Heart left ventricle (tissue), 16 donors: Measurements from ENCODE around the gene GLIS2. TPM values are rescaled to one million over a fixed set of nuclear protein-coding genes. Genes with fewer than 3 reads are reported as not detected.

Source experiments
- ATAC-seq, 4 donors: fragments of 200-7000 bp; cut with Tn5 transposase; one replicate each; pipeline ENCODE4 v1.9.1; 2020 to 2022; ENCODE audit warnings: moderate library complexity in 4 of 4, mild to moderate bottlenecking in 3 of 4, moderate number of reproducible peaks in 1 of 4
- DNase-seq, 5 donors: peaks; one replicate each; pipeline ENCODE4 v3.0.0-alpha.2; 2020
- H3K27ac ChIP-seq, 12 donors: fragments of 200-600 bp; sonication (generic) in 4 of 12; one replicate each; pipeline versions ENCODE4 v1.5.0 to v1.8.0; 2016 to 2022; ENCODE audit warnings: mild to moderate bottlenecking in 2 of 12
- H3K27me3 ChIP-seq, 9 donors: fragments of 200-600 bp; sonication (generic) in 2 of 9; one replicate each; pipeline versions ENCODE4 v1.5.1 to v1.8.0; 2016 to 2022; ENCODE audit warnings: mild to moderate bottlenecking in 3 of 9
- H3K36me3 ChIP-seq, 9 donors: fragments of 200-600 bp; sonication (generic) in 2 of 9; one replicate each; pipeline versions ENCODE4 v1.5.0 to v1.8.0; 2018 to 2022; ENCODE audit warnings: mild to moderate bottlenecking in 2 of 9
- H3K4me1 ChIP-seq, 12 donors: fragments of 200-600 bp; sonication (generic) in 4 of 12; one replicate each; pipeline versions ENCODE4 v1.5.0 to v1.8.0; 2016 to 2022; ENCODE audit warnings: mild to moderate bottlenecking in 3 of 12
- H3K4me3 ChIP-seq, 12 donors: fragments of 200-600 bp; sonication (generic) in 4 of 12; one replicate each; pipeline versions ENCODE4 v1.5.0 to v1.8.0; 2017 to 2022; ENCODE audit warnings: mild to moderate bottlenecking in 9 of 12, moderate library complexity in 4 of 12
- H3K9me3 ChIP-seq, 12 donors: fragments of 200-600 bp; sonication (generic) in 4 of 12; one replicate each; pipeline versions ENCODE4 v1.5.0 to v1.8.0; 2016 to 2022; ENCODE audit warnings: mild to moderate bottlenecking in 1 of 12
- CTCF ChIP-seq, 12 donors: fragments of 200-600 bp; sonication (generic) in 4 of 12; IDR thresholded peaks; one replicate each; pipeline versions ENCODE4 v1.5.0 to v1.8.0; 2018 to 2022; ENCODE audit warnings: antibody characterized with exemption in 12 of 12, mild to moderate bottlenecking in 5 of 12
- POLR2A ChIP-seq, 2 donors: fragments of 450-650 bp; IDR thresholded peaks; one replicate each; pipeline ENCODE4 v1.6.1; 2017; ENCODE audit warnings: antibody characterized with exemption in 2 of 2, mild to moderate bottlenecking in 2 of 2, moderate library complexity in 2 of 2
- WGBS, 4 donors: extraction: QIAGEN DNeasy Blood & Tissue Kit in 2 of 4; methylation state at CpG; one replicate each; pipeline versions ENCODE4 v1.1.5 to v1.1.7; 2013 to 2018; 5-methylcytosine and 5-hydroxymethylcytosine counted together
- intact Hi-C, 10 donors: fragments of 100-400 bp; cut with DNase I; formaldehyde crosslinking; loops; one replicate each; pipeline versions ENCODE4 v1.11.1 to v1.14.2; 2022
- polyA plus RNA-seq, 2 donors: library from polyadenylated mRNA; stranded (reverse); fragments of 200-250 nt; gene quantifications; one replicate each; pipeline ENCODE4 v1.2.3, GENCODE V29; 2013
- total RNA-seq, 9 donors: library from RNA; depleted of rRNA in 2 of 9; stranded (reverse); fragments of >200 nt in 2 of 9; fragmentation: NEBNext Ultra II Directional in 3 of 9; extraction: Animal tissue kit (Norgen Biotek cat#: 25700) in 3 of 9; gene quantifications; one replicate each; pipeline versions ENCODE4 v1.1.0 to v1.2.4, GENCODE V29; 2016 to 2023
- donor health status: ischemic (EF 13 %, LVEDD 7.1; RV severe dilation, severe dysfunction).
- donor health status: healthy with polysubstance abuse.
- donor health status: DM: no; HTN: yes; CAD: no.
- donor health status: DM: no; HTN: no; CAD: no.
- donor health status: ischemic (EF 25% LVEDD 6.9; RV normal size, moderate dysfunction).
- donor health status: ischemic (EF 25% LVEDD 5.7; RV mildly dilated, moderate dysfunction).
- donor health status: healthy.
- donor health status: DM: yes; HTN: yes; CAD: no.
- donor health status: ischemic (EF 35%, LVEDD 5.7; RV mildly dilated, moderate dysfunction).
- donor health status: nonischemic (EF 11% LVEDD 7.7; RV severe dilation, severe dysfunction).
- donor health status: DM: yes; HTN: yes; CAD: no.
- donor health status: PGD.
- donor health status: ischemic (EF 29% LVEDD 5.4; RV normal size, mild dysfunction).
- donor health status: nonischemic (EF 23%, LVEDD 6.1; RV moderate dilation, normal function).

The GLIS2 gene
- total and polyA plus RNA-seq, 11 donors: 7.6 to 23.4 (median 12.7) TPM

GRCh38 chr16:4367393-4367856, 51.6 kb downstream of the GLIS2 start:
- H3K9me3 ChIP-seq: no peaks in the 10 kb centered on the region
- no peaks in the 10 kb centered on the region for H3K27me3 ChIP-seq
- ATAC-seq (no peak), DNase-seq (no peak)
- WGBS, 4 donors: 95 to 97% (median 97%) methylated on average over 5 of the region's 5 CpGs
- intact Hi-C loops: no loop called here
- TF ChIP-seq POLR2A (IDR thresholded peaks at IDR 0.05) (no peak), CTCF (IDR thresholded peaks at IDR 0.05) (no peak)
- H3K36me3 ChIP-seq: peaks cover 0 to 31% (median 21%) of the 10 kb centered on the region in 9 donors
- peaks cover 0 to 37% (median 19%) of the 10 kb centered on the region in 12 donors for H3K4me1 ChIP-seq
- H3K4me3 ChIP-seq: no peak overlapping the region
- H3K27ac ChIP-seq: no peak overlapping the region

- no peak for DNase-seq
- WGBS, 4 donors: 73 to 86% (median 84%) methylated on average over 7 to 13 of the region's 13 CpGs
- H3K4me1 ChIP-seq: peaks cover 0 to 55% (median 33%) of the 10 kb centered on the region in 12 donors
Observed at GRCh38 chr16:4369007-4369733, 53.3 kb downstream of the GLIS2 start.

GRCh38 chr16:4370151-4370550, 54.3 kb downstream of the GLIS2 start:
- H3K4me1 ChIP-seq: peaks cover 0 to 65% (median 42%) of the 10 kb centered on the region in 12 donors
- no peak for DNase-seq
- H3K4me3 ChIP-seq: no peak overlapping the region

More at GRCh38 chr16:4369007-4369733, 53.3 kb downstream of the GLIS2 start:
- no peak for TF ChIP-seq CTCF (IDR thresholded peaks at IDR 0.05)
- no peak for TF ChIP-seq POLR2A (IDR thresholded peaks at IDR 0.05)
- intact Hi-C loops: no loop called here
- Histone ChIP-seq H3K27ac (peak overlapping the region in 1 of 12 donors; percentile 89), H3K4me3 (no peak overlapping the region), H3K36me3 (peaks cover 0 to 13% (median 10%) of the 10 kb centered on the region in 9 donors), H3K9me3 (no peaks in the 10 kb centered on the region), H3K27me3 (no peaks in the 10 kb centered on the region)
- no peak for ATAC-seq

GRCh38 chr16:4370570-4371356, 54.9 kb downstream of the GLIS2 start:
- 48 to 67% (median 65%) methylated on average over 9 to 14 of the region's 14 CpGs for WGBS, 4 donors
- Histone ChIP-seq H3K9me3 (no peaks in the 10 kb centered on the region), H3K27ac (peak overlapping the region in 11 of 12 donors; percentile 73 to 89 (median 83)), H3K27me3 (no peaks in the 10 kb centered on the region), H3K36me3 (no peaks in the 10 kb centered on the region), H3K4me3 (peak overlapping the region in 8 of 12 donors; percentile 59 to 86 (median 66)), H3K4me1 (peaks cover 0 to 71% (median 47%) of the 10 kb centered on the region in 12 donors)
- DNase-seq (peak; percentile 78 to 87 (median 86)), ATAC-seq (peak in 3 of 4 donors; percentile 26 to 58 (median 49))
- TF ChIP-seq CTCF (IDR thresholded peaks at IDR 0.05) (no peak), POLR2A (IDR thresholded peaks at IDR 0.05) (peak in 1 of 2 donors; percentile 12)
- intact Hi-C loops: loop anchor here in 1 of 10 donors (2.0 kb wide), 1 partner anchor 18 kb away; no protein-coding TSS in a partner anchor

More at GRCh38 chr16:4370151-4370550, 54.3 kb downstream of the GLIS2 start:
- peak overlapping the region in 11 of 12 donors; percentile 41 to 89 (median 79) for H3K27ac ChIP-seq
- intact Hi-C loops: loop anchor here in 1 of 10 donors (2.0 kb wide), 1 partner anchor 19 kb away; no protein-coding TSS in a partner anchor
- no peak for TF ChIP-seq POLR2A (IDR thresholded peaks at IDR 0.05)
- WGBS, 4 donors: 55 to 70% (median 62%) methylated on average over 3 of the region's 3 CpGs
- ATAC-seq: no peak
- no peaks in the 10 kb centered on the region for H3K9me3 ChIP-seq
- H3K27me3 ChIP-seq: no peaks in the 10 kb centered on the region
- H3K36me3 ChIP-seq: peaks cover 0 to 4% (median under 1%) of the 10 kb centered on the region in 9 donors
